Diencephalon (tissue), 1 donor: ENCODE results near the gene PPP1R36. TPM values are rescaled to one million over a fixed set of nuclear protein-coding genes. Genes with fewer than 3 reads are reported as not detected.

Experiments
- small RNA-seq: library from RNA; depleted of rRNA; stranded (forward); fragments of <200 nt; gene quantifications from one replicate; pipeline ENCODE3, GENCODE V24; 2014
- total RNA-seq: library from RNA; depleted of rRNA; stranded (reverse); fragments of >200 nt; gene quantifications from one replicate; pipeline ENCODE4 v1.2.3, GENCODE V29; 2014

PPP1R36 gene, protein sequence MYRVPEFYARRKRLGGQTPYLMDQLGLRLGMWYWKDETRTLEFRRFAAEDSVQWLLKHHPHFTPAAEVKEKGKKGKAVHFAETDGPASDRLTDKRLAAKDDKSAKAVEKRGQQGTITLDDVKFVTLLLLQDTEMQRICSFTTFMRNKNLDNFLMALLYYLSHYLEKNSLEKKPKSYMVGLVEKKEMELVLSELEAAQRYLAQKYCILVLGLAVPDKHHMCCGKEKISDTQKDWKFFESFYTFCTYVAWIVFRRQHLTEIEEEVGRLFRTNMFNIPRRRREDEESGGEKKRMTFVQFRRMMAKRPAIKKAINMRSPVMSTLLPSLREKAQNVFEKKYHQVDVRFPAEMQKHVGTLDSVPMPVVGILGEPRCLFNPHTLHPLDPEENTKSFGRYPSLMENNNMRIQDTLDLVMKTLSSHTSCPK
- total RNA-seq, result 1.2 TPM

DNA sequence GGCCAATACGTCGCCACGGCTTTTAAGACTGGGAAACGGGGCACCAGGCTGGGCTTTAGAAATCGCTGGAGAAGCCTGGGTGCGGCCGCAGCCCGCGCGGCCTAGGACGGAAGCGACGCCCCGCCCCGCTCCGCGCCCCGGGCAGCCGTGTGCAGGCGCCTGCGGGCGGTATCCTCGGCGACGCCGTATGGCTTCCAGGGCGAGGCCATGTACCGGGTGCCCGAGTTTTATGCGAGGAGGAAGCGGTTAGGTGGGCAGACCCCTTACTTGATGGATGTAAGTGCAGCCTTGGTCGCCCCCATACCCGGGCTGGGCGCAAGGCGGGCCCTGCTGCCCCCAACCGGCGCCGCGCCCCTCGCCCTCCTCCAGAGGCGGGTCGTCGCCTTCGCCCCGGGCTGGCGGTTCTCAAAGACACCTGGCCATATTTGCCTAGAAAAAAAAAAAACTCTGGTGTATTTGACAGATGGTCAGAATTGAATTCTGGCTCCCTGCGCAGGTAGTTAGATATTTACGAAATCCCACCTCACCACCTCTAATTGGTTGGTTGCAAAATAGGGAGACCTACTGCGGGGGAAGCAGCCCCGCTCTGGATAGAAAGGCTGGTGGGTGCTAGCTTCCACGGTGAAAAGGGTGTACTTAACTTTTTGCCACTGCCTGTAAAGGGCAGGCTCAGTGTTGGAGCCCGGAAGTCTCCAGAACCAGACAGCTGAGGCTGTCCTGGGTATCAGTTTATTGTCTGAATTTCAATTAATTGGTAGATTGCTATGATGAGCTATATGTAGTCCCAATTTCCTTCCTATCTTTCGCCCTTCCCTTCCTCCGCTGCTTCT is at the start of gene PPP1R36:
Gene PPP1R36, plus strand, starts transcription at position 171 of the 830 bp plus-strand sequence. Its CDS starts 37 bp downstream, at position 208.

DNA sequence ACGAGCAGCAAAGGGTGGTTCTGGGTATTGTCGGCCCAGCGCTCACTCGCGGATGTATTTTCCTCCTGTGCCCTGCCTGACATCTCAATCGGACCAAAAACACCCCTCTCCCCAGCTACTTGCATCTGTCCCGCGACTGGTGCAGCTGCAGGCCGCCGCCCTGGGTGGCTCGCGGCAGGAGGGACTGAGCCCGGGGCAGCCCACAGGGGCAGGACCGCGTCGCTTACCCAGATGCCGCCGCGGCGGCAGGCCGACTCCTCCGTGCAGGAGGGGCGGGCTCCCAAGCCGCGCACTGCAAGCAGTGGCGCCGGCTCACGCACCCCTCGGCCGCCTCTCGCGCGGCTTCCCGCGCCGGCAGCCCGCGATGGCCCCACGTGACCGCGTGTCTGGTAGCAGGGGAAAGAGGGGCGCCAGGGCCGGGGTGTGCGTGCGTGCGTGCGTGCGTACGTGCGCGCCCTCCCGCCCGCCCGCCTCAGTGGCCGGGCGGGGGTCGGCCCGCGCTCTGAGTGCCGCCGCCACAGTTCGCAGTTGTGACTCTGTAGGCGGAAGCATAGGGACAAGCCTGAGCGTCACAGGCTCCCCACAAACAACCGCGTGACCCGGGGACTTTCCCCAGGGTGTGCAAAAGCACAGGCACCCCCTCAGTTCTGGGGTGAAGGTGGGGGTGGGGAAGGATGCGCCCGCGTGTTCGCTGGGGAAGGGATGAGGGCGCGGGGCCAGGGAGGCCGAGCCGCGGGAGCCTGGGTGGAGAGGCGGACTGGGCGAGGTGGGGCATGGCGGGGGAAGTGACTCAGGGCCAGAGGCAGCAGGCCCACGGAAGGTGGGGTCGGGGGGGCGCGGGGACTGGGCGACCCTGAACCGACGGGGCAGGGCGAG is 46.1 kb upstream of the PPP1R36 start, which contains the start of gene ZBTB25:
Gene ZBTB25, minus strand, starts transcription at position 405 of the 876 bp plus-strand sequence. CDS start 13,305 bp downstream, outside the sequence.

DNA sequence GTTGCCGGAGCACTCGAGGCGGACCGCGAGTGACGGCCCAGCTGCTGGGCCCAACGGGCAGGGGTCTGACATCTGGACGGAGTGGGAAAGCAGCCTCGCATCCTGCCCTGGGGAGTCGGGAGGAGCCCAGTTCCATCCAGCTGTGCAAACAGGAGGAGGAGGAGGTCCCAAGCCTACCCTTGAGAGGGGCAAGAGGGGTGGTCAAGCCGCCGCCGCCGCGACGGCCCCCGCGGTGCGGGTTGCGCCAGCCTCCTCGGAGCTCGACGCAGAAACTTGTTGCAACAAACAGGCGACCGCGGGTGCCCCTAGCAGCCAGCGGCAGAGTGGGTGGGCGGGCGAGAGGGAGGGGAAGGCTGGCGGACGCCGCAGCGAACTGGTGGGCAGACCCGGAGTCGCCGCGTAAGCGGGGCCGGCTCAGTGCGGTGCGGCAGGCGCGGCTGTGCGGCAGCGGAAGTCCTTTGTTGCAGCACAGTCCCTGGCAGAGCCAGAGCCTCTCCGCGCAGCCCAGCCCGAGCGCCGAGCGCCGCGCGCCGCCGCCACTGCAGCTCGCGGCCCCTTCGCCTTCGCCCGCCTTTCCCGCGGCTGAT is 45.4 kb upstream of the PPP1R36 start, which contains the start of gene ZBTB1:
Gene ZBTB1, plus strand, starts transcription at position 461 of the 587 bp plus-strand sequence. CDS start 16,735 bp downstream, outside the sequence.

DNA sequence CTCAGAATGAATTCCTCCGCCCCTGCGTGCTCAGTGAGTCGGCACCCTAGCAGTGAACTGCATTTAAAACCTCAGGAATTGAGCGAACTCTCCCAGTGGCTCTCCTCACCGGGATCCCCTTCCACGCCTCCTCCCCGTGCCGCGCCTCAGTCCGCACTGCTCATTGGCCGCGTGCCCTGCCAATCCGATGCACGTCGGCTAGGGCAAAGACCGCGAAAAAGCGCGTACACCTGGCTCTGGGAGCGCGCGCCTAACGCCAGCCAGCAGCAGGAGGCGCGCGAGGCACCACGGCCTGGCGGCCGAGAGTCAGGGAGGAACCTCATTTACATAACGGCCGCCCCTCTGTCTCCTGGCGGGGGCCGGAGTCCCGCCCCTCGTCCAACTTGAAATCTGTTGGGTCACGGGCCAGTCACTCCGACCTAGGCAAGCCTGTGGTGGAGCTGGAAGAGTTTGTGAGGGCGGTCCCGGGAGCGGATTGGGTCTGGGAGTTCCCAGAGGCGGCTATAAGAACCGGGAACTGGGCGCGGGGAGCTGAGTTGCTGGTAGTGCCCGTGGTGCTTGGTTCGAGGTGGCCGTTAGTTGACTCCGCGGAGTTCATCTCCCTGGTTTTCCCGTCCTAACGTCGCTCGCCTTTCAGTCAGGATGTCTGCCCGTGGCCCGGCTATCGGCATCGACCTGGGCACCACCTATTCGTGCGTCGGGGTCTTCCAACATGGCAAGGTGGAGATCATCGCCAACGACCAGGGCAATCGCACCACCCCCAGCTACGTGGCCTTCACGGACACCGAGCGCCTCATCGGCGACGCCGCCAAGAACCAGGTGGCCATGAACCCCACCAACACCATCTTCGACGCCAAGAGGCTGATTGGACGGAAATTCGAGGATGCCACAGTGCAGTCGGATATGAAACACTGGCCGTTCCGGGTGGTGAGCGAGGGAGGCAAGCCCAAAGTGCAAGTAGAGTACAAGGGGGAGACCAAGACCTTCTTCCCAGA is 9.3 kb upstream of the PPP1R36 start, which contains the start of gene HSPA2:
Gene HSPA2, plus strand, starts transcription at position 534 of the 995 bp plus-strand sequence. Its CDS starts 109 bp downstream, at position 643.

Small RNA genes within 50 kb of the gene (small RNA-seq; reads per million reads assigned to genes)
- gene AL049869.4, result not detected

Other genes starting within 250 kb of the PPP1R36 start
- gene MTHFD1, start 161.6 kb upstream of the PPP1R36 start, total RNA-seq, result 46.4 TPM
- 44.5 TPM for gene AKAP5, start 84.5 kb upstream of the PPP1R36 start, total RNA-seq
- 19.1 TPM for gene ZBTB25, start 46.1 kb upstream of the PPP1R36 start, total RNA-seq
- 54.4 TPM for gene ZBTB1, start 45.2 kb upstream of the PPP1R36 start, total RNA-seq
- 27.2 TPM for gene HSPA2, start 9.2 kb upstream of the PPP1R36 start, total RNA-seq
- 9.9 TPM for gene PLEKHG3, start 154.5 kb downstream of the PPP1R36 start, total RNA-seq